ENCODE measurements around the gene RAI1.

DNA sequence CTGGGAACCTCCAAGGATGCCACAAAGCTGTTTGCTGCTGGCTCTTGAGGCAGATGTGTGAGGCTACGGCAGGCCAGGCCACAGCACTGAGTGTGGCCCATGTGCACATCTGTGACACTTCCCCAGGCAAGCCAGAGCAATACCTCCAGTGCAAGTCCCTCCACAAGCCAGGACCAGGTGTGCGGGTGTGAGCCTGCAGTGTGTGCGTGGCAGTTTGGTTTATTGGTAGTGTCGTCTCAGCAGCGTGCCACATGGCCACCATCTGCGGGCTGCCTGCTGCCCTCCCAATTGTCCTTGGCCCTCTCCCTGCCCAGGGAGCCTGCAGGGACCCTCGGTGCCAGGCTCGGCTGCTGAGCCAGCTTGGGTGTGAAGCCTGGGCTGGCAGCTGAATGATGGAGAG is 165.4 kb downstream of the RAI1 start:
- TF ChIP-seq, protein P1, sequence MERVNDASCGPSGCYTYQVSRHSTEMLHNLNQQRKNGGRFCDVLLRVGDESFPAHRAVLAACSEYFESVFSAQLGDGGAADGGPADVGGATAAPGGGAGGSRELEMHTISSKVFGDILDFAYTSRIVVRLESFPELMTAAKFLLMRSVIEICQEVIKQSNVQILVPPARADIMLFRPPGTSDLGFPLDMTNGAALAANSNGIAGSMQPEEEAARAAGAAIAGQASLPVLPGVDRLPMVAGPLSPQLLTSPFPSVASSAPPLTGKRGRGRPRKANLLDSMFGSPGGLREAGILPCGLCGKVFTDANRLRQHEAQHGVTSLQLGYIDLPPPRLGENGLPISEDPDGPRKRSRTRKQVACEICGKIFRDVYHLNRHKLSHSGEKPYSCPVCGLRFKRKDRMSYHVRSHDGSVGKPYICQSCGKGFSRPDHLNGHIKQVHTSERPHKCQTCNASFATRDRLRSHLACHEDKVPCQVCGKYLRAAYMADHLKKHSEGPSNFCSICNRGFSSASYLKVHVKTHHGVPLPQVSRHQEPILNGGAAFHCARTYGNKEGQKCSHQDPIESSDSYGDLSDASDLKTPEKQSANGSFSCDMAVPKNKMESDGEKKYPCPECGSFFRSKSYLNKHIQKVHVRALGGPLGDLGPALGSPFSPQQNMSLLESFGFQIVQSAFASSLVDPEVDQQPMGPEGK (CRISPR knock-in tag; IDR thresholded peaks at IDR 0.05; ENCODE audit: borderline replicate concordance) = no peak
- TF ChIP-seq ZFP3 (CRISPR knock-in tag; IDR thresholded peaks at IDR 0.05) (no peak), ARNTL (CRISPR knock-in tag; IDR thresholded peaks at IDR 0.05; ENCODE audit: borderline replicate concordance, low read depth) (no peak), TCF4 (CRISPR knock-in tag; IDR thresholded peaks at IDR 0.05; ENCODE audit: borderline replicate concordance) (no peak), ZNF70 (CRISPR knock-in tag; IDR thresholded peaks at IDR 0.05) (no peak), RARB (CRISPR knock-in tag; IDR thresholded peaks at IDR 0.05) (no peak), ZFP30 (CRISPR knock-in tag; IDR thresholded peaks at IDR 0.05) (no peak), GLIS3 (CRISPR knock-in tag; IDR thresholded peaks at IDR 0.05) (no peak), PPARA (CRISPR knock-in tag; IDR thresholded peaks at IDR 0.05; ENCODE audit: borderline replicate concordance) (no peak), SNAI2 (CRISPR knock-in tag; IDR thresholded peaks at IDR 0.05) (no peak), OSR1 (CRISPR knock-in tag; IDR thresholded peaks at IDR 0.05) (no peak), ZC3H10 (CRISPR knock-in tag; IDR thresholded peaks at IDR 0.05) (no peak)
- TF ChIP-seq, protein P2, sequence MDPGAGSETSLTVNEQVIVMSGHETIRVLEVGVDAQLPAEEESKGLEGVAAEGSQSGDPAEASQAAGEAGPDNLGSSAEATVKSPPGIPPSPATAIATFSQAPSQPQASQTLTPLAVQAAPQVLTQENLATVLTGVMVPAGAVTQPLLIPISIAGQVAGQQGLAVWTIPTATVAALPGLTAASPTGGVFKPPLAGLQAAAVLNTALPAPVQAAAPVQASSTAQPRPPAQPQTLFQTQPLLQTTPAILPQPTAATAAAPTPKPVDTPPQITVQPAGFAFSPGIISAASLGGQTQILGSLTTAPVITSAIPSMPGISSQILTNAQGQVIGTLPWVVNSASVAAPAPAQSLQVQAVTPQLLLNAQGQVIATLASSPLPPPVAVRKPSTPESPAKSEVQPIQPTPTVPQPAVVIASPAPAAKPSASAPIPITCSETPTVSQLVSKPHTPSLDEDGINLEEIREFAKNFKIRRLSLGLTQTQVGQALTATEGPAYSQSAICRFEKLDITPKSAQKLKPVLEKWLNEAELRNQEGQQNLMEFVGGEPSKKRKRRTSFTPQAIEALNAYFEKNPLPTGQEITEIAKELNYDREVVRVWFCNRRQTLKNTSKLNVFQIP (CRISPR knock-in tag; IDR thresholded peaks at IDR 0.05; ENCODE audit: borderline replicate concordance, low read depth) = no peak
- TF ChIP-seq, protein P3, sequence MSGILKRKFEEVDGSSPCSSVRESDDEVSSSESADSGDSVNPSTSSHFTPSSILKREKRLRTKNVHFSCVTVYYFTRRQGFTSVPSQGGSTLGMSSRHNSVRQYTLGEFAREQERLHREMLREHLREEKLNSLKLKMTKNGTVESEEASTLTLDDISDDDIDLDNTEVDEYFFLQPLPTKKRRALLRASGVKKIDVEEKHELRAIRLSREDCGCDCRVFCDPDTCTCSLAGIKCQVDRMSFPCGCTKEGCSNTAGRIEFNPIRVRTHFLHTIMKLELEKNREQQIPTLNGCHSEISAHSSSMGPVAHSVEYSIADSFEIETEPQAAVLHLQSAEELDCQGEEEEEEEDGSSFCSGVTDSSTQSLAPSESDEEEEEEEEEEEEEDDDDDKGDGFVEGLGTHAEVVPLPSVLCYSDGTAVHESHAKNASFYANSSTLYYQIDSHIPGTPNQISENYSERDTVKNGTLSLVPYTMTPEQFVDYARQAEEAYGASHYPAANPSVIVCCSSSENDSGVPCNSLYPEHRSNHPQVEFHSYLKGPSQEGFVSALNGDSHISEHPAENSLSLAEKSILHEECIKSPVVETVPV (CRISPR knock-in tag; IDR thresholded peaks at IDR 0.05) = no peak

Measured in SK-N-SH treated with all-trans-retinoic acid at 6 μM for 48 hours (cell line).